Choroid plexus epithelial cell (primary cell): ENCODE measurements around the gene MRPL48.

Experiments
- DNase-seq: peaks from one replicate; pipeline ENCODE4 v3.0.0-alpha.2; 2010; ENCODE audit warnings: low read depth
- H3K4me3 ChIP-seq: 2 replicates; pipeline ENCODE4 v1.5.1; 2011; ENCODE audit warnings: low read depth, mild to moderate bottlenecking, control low read depth, low read length, moderate library complexity
- CTCF ChIP-seq: conservative IDR thresholded peaks from 2 replicates; pipeline ENCODE4 v1.5.1; 2011; ENCODE audit warnings: low read depth, mild to moderate bottlenecking, control low read depth, inconsistent platforms, low read length, moderate library complexity

MRPL48 gene

DNA sequence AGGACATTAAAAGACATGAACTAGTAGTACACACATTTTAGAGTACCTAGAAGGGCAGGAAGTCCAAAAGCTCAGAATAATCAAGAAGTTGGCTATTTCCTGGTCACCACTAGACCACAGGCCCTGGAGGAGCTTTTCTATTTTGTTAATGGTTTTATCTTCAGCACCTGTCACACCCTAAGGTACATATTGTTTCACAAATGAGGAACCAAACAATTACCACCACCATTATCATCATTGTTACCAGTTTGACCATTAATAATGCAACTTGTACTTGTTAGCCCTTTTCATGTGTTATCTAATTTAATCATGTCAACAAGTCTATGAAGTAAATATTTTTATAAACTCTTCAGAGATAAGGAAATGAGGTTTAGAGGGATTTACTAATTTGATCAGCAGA lies 4.9 kb downstream of the MRPL48 start:
- TF ChIP-seq CTCF = no peak
- no peak overlapping the region for H3K4me3 ChIP-seq
- DNase-seq = no peak

DNA sequence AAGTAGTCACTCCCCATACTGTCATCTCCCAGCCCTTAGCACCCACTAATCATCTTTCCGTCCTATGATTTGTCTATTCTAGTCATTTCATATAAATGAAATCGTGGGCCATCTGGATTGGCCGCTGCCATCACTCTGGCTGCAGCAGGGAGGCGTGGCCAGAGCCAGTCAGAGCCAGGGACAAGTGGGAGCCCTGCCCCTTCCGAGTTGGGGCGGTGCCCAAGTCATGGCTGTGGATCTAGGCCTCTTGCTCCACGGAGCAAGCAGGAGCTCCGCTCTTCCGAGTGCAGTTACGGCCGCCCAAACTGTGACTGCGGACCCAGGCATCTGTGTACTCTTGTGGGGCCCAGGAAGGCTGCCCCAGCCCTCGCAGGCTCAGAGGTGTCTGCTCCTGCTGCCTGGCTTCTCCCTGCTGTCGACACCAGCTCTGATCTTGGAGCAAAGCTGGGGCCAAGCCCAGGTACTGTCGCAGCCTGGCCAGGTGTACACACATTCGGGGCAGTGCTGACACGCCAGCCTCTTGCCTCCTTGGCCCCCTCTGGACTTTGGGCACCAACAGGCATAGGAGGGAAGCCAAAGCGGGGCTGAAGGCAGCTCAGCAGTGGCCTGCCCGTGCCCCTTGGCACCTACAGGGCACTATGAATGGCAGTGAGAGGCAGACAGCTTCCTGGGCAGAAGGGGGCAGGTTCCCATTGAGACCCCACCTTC lies 8.4 kb downstream of the MRPL48 start:
- DNase-seq = no peak
- TF ChIP-seq CTCF = no peak
- H3K4me3 ChIP-seq = no peak overlapping the region

DNA sequence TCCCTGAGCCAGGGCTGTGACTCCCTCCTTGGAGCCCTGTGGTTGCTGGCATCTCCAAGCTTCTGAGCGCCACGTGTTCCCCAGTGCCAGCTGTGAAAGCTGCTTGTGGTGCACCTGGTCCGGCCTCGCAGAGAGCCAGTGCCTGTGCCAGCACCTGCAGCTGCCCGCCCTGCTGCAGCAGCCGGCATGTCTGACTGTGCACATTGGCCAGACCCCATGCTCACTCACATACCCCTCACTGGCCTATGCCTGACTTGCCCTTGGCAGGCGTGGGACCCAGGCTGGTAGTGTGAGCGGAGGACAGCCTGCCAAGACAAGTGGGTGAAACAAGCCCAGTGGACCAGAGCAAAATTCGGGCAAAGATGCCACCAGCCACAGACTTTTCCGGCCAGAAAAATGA lies 9.8 kb downstream of the MRPL48 start:
- H3K4me3 ChIP-seq = no peak overlapping the region
- DNase-seq = no peak
- no peak for TF ChIP-seq CTCF

GRCh38 chr11:73800276-73800806 lies 12.7 kb downstream of the MRPL48 start:
- TF ChIP-seq CTCF = no peak
- DNase-seq = no peak
- H3K4me3 ChIP-seq = no peak overlapping the region

GRCh38 chr11:73801136-73801535 lies 13.5 kb downstream of the MRPL48 start:
- no peak overlapping the region for H3K4me3 ChIP-seq
- no peak for DNase-seq
- no peak for TF ChIP-seq CTCF

DNA sequence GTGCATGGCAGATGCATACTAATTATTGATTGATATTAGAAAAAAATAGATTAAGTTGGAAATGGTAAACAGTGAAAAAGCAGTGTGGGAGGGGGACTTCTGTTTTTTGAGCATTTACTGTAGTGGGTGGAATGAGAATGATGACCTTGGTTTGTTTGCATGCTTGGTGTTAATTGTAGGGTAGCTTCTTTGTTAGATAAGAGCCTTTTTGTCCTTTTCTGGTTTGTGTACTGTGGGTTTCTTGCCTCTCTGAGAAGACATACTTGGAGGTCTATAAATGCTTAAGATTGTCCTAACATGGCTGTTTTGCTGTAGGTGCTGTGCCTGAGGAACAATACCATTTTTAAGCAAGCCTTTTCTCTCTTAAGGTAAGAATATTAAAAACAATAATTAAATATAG lies 17.0 kb downstream of the MRPL48 start:
- H3K4me3 ChIP-seq = no peak overlapping the region
- no peak for TF ChIP-seq CTCF
- no peak for DNase-seq

GRCh38 chr11:73808052-73808451 lies 20.4 kb downstream of the MRPL48 start:
- no peak for DNase-seq
- TF ChIP-seq CTCF = no peak
- no peak overlapping the region for H3K4me3 ChIP-seq
